HEK293 (cell line): ENCODE measurements around the gene WRAP73.

Source experiments
- CTCF ChIA-PET: fragments of 350-600 bp; formaldehyde crosslinking; extraction: SDS; loops from one replicate; lab custom pipeline; 2021; ENCODE audit warnings: antibody characterized with exemption; lab: Yijun Ruan, JAX
- POLR2A ChIA-PET: fragments of 300-600 bp; formaldehyde crosslinking; extraction: SDS; loops from one replicate; lab custom pipeline; 2020; ENCODE audit warnings: antibody characterized with exemption, inconsistent platforms; lab: Yijun Ruan, JAX
- H3K27ac ChIP-seq: fragments of 200-500 bp; sonication (Bioruptor generic); 2 replicates; pipeline ENCODE4 v1.5.1; 2014; ENCODE audit warnings: low read depth, low read length, control low read depth, inconsistent platforms; ENCODE audit errors: extremely low read depth
- H3K36me3 ChIP-seq, 2 experiments: fragments of 200-500 bp in 1 of 2; sonication (Bioruptor generic) in 1 of 2; 1 replicate in 1 of 2; 2 replicates in 1 of 2; pipeline ENCODE4 v1.5.1; 2014 to 2017; ENCODE audit warnings: inconsistent platforms in 2 of 2, low read length in 2 of 2; ENCODE audit not compliant: control insufficient read depth in 2 of 2, insufficient read depth in 1 of 2
- H3K4me1 ChIP-seq: fragments of 200-500 bp; sonication (Bioruptor generic); 2 replicates; pipeline ENCODE4 v1.5.1; 2014; ENCODE audit warnings: mild to moderate bottlenecking, low read length, inconsistent platforms; ENCODE audit not compliant: control insufficient read depth, insufficient read depth
- H3K4me3 ChIP-seq: 2 replicates; pipeline ENCODE4 v1.5.1; 2011; ENCODE audit warnings: low read depth, mild to moderate bottlenecking, control low read depth, low read length, moderate library complexity
- H3K9me3 ChIP-seq: fragments of 200-500 bp; sonication (Bioruptor generic); 2 replicates; pipeline ENCODE4 v1.5.1; 2014; ENCODE audit warnings: low read depth, low read length, inconsistent platforms; ENCODE audit not compliant: control insufficient read depth, insufficient read depth
- BCL11A ChIP-seq: fragments of 450-650 bp; formaldehyde crosslinking; IDR thresholded peaks from 2 replicates; pipeline ENCODE4 v1.5.1; 2016; ENCODE audit warnings: low read depth, missing biosample characterization, missing genetic modification characterization
- HOXD13 ChIP-seq: sonication (generic); formaldehyde crosslinking; IDR thresholded peaks from 2 replicates; pipeline ENCODE4 v1.8.0; 2022; ENCODE audit warnings: missing genetic modification reagents, borderline replicate concordance
- MEIS1 ChIP-seq: sonication (generic); formaldehyde crosslinking; IDR thresholded peaks from 2 replicates; pipeline ENCODE4 v1.8.1; 2022; ENCODE audit warnings: missing genetic modification reagents, mild to moderate bottlenecking, borderline replicate concordance
- WT1 ChIP-seq: fragments of 450-650 bp; formaldehyde crosslinking; IDR thresholded peaks from 2 replicates; pipeline ENCODE4 v1.5.1; 2016; ENCODE audit warnings: missing biosample characterization, missing genetic modification characterization
- YY2 ChIP-seq: fragments of 450-650 bp; formaldehyde crosslinking; IDR thresholded peaks from 2 replicates; pipeline ENCODE4 v1.5.1; 2016; ENCODE audit warnings: missing biosample characterization, missing genetic modification characterization
- ZFP3 ChIP-seq: fragments of 450-650 bp; formaldehyde crosslinking; IDR thresholded peaks from 2 replicates; pipeline ENCODE4 v1.5.1; 2016; ENCODE audit warnings: low read depth, missing biosample characterization, missing genetic modification characterization
- ZNF221 ChIP-seq: fragments of 450-650 bp; formaldehyde crosslinking; IDR thresholded peaks from 2 replicates; pipeline ENCODE4 v1.5.1; 2017; ENCODE audit warnings: missing biosample characterization, missing genetic modification characterization, borderline replicate concordance
- ZNF23 ChIP-seq: fragments of 450-650 bp; formaldehyde crosslinking; IDR thresholded peaks from 2 replicates; pipeline ENCODE4 v1.5.1; 2016; ENCODE audit warnings: missing biosample characterization, missing genetic modification characterization, borderline replicate concordance
- ZNF404 ChIP-seq: fragments of 450-650 bp; formaldehyde crosslinking; IDR thresholded peaks from 2 replicates; pipeline ENCODE4 v1.5.1; 2017; ENCODE audit warnings: missing biosample characterization, missing genetic modification characterization
- ZNF416 ChIP-seq: fragments of 450-650 bp; formaldehyde crosslinking; IDR thresholded peaks from 2 replicates; pipeline ENCODE4 v1.5.1; 2016; ENCODE audit warnings: missing biosample characterization, missing genetic modification characterization
- ZNF585B ChIP-seq: fragments of 450-650 bp; formaldehyde crosslinking; IDR thresholded peaks from 2 replicates; pipeline ENCODE4 v1.5.1; 2016; ENCODE audit warnings: missing biosample characterization, missing genetic modification characterization
- ZNF596 ChIP-seq: fragments of 450-650 bp; IDR thresholded peaks from 2 replicates; pipeline ENCODE4 v1.5.0; 2018; ENCODE audit warnings: missing biosample characterization, mild to moderate bottlenecking, missing genetic modification characterization, moderate library complexity
- ZNF610 ChIP-seq: fragments of 450-650 bp; formaldehyde crosslinking; IDR thresholded peaks from 2 replicates; pipeline ENCODE4 v1.5.1; 2016; ENCODE audit warnings: missing biosample characterization, missing genetic modification characterization, borderline replicate concordance
- ZNF626 ChIP-seq: fragments of 450-650 bp; sonication (Bioruptor Pico); formaldehyde crosslinking; IDR thresholded peaks from 2 replicates; pipeline ENCODE4 v1.5.1; 2018; ENCODE audit warnings: missing biosample characterization, missing genetic modification characterization, inconsistent platforms
- ZNF658 ChIP-seq: fragments of 450-650 bp; formaldehyde crosslinking; IDR thresholded peaks from 2 replicates; pipeline ENCODE4; 2016; ENCODE audit warnings: missing biosample characterization, missing genetic modification characterization
- ZNF707 ChIP-seq: fragments of 450-650 bp; formaldehyde crosslinking; IDR thresholded peaks from 2 replicates; pipeline ENCODE4 v1.5.1; 2016; ENCODE audit warnings: missing biosample characterization, missing genetic modification characterization
- ZSCAN16 ChIP-seq: fragments of 450-650 bp; formaldehyde crosslinking; IDR thresholded peaks from 2 replicates; pipeline ENCODE4 v1.5.1; 2016; ENCODE audit warnings: missing biosample characterization, missing genetic modification characterization
- TF ChIP-seq, protein P1 (sequence below): fragments of 450-650 bp; formaldehyde crosslinking; IDR thresholded peaks from 2 replicates; pipeline ENCODE4 v1.5.1; 2016; ENCODE audit warnings: missing biosample characterization, missing genetic modification characterization
- TF ChIP-seq, protein P2 (sequence below): fragments of 450-650 bp; formaldehyde crosslinking; IDR thresholded peaks from 2 replicates; pipeline ENCODE4 v1.5.1; 2016; ENCODE audit warnings: missing biosample characterization, missing genetic modification characterization
- TF ChIP-seq, protein P3 (sequence below): fragments of 450-650 bp; formaldehyde crosslinking; IDR thresholded peaks from 2 replicates; pipeline ENCODE4 v1.5.1; 2016; ENCODE audit warnings: missing biosample characterization, missing genetic modification characterization
- TF ChIP-seq, protein P4 (sequence below): fragments of 450-650 bp; formaldehyde crosslinking; IDR thresholded peaks from 2 replicates; pipeline ENCODE4 v1.5.1; 2016; ENCODE audit warnings: missing biosample characterization, missing genetic modification characterization

Gene WRAP73

DNA sequence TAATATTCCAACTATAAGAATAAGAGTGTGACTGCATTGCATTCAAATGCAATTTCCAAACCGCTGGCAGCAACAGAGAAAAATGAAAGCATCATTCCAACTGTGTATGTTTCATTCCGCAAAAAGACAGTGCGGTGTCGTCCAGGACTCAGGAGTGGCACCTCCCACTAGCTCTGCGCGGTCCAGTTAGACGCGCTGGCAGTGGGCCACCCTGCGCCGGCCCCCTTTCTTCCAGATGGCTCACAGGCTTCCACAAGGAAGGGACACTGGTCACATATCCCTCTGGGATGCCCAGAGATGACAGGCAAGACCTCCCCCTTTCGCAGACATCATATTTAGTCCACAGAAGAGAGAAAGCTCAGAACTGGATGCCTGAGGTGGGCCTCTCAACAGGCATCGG, 11.9 kb downstream of the WRAP73 start (continued):
- TF ChIP-seq, protein P1, sequence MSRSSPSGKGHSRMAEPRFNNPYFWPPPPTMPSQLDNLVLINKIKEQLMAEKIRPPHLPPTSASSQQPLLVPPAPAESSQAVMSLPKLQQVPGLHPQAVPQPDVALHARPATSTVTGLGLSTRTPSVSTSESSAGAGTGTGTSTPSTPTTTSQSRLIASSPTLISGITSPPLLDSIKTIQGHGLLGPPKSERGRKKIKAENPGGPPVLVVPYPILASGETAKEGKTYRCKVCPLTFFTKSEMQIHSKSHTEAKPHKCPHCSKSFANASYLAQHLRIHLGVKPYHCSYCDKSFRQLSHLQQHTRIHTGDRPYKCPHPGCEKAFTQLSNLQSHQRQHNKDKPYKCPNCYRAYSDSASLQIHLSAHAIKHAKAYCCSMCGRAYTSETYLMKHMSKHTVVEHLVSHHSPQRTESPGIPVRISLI: no peak
- TF ChIP-seq ZNF585B (tag by site-specific recombination): no peak

DNA sequence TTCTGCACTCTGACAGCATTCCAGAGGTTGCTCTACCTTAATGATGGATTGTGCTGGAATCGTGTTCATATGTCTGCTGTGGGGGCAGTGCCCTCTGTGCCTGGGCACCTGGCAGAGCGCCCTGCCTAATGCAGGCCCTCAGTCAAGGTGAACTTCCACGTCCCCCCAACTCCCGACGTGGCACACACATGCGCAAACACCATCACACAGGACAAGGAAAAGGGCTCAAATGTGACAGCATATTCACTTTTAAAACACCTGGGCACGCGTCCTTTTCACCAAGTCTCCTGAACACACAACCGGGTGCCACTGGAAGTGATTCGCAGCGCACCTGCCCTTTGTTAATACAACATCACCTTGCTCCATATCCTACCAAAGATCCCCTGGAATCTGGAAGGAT, 13.4 kb downstream of the WRAP73 start:
- Histone ChIP-seq H3K36me3 (peaks cover 4 to 100% of the 10 kb centered on the region in 2 experiments; a peak in 2 of 3 replicates), H3K9me3 (no peaks in the 10 kb centered on the region), H3K4me3 (no peak overlapping the region), H3K27ac (no peak overlapping the region), H3K4me1 (no peaks in the 10 kb centered on the region)
- no peak for TF ChIP-seq ZNF610 (tag by site-specific recombination)
- no peak for TF ChIP-seq ZNF707 (tag by site-specific recombination)
- TF ChIP-seq, protein P2, sequence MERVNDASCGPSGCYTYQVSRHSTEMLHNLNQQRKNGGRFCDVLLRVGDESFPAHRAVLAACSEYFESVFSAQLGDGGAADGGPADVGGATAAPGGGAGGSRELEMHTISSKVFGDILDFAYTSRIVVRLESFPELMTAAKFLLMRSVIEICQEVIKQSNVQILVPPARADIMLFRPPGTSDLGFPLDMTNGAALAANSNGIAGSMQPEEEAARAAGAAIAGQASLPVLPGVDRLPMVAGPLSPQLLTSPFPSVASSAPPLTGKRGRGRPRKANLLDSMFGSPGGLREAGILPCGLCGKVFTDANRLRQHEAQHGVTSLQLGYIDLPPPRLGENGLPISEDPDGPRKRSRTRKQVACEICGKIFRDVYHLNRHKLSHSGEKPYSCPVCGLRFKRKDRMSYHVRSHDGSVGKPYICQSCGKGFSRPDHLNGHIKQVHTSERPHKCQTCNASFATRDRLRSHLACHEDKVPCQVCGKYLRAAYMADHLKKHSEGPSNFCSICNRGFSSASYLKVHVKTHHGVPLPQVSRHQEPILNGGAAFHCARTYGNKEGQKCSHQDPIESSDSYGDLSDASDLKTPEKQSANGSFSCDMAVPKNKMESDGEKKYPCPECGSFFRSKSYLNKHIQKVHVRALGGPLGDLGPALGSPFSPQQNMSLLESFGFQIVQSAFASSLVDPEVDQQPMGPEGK: no peak
- no peak for TF ChIP-seq YY2
- TF ChIP-seq ZSCAN16 (tag by site-specific recombination): no peak
- no peak for TF ChIP-seq ZNF23 (tag by site-specific recombination)
- no peak for TF ChIP-seq ZNF596 (tag by site-specific recombination)
- CTCF ChIA-PET: no interaction called here
- POLR2A ChIA-PET: no interaction called here

DNA sequence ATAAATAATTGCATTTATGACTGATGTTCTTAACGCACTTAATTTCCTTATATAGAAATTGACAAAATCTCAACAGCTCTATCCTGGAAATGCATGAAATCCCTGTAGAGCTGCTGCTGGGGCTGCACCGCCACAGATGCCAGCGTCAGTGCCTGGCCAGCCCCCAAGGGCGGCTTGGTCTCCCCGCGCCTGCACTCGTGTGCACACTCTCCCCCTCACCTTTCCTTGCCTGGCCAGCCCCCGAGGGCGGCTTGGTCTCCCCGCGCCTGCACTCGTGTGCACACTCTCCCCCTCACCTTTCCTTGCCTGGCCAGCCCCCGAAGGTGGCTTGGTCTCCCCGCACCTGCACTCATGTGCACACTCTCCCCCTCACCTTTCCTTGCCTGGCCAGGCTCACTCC, 13.8 kb downstream of the WRAP73 start:
- Histone ChIP-seq H3K36me3 (peaks cover 4 to 100% of the 10 kb centered on the region in 2 experiments; a peak in 2 of 3 replicates), H3K27ac (no peak overlapping the region)
- CTCF ChIA-PET: no interaction called here
- TF ChIP-seq ZFP3 (no peak), ZNF626 (no peak), ZNF404 (tag by site-specific recombination) (no peak), HOXD13 (CRISPR knock-in tag) (no peak), WT1 (tag by site-specific recombination) (no peak), ZNF658 (tag by site-specific recombination) (no peak), BCL11A (no peak), ZNF221 (tag by site-specific recombination) (no peak), ZNF416 (tag by site-specific recombination) (no peak), MEIS1 (CRISPR knock-in tag) (no peak)
- TF ChIP-seq, protein P3, sequence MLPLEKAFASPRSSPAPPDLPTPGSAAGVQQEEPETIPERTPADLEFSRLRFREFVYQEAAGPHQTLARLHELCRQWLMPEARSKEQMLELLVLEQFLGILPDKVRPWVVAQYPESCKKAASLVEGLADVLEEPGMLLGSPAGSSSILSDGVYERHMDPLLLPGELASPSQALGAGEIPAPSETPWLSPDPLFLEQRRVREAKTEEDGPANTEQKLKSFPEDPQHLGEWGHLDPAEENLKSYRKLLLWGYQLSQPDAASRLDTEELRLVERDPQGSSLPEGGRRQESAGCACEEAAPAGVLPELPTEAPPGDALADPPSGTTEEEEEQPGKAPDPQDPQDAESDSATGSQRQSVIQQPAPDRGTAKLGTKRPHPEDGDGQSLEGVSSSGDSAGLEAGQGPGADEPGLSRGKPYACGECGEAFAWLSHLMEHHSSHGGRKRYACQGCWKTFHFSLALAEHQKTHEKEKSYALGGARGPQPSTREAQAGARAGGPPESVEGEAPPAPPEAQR (tag by site-specific recombination): no peak
- TF ChIP-seq, protein P4, sequence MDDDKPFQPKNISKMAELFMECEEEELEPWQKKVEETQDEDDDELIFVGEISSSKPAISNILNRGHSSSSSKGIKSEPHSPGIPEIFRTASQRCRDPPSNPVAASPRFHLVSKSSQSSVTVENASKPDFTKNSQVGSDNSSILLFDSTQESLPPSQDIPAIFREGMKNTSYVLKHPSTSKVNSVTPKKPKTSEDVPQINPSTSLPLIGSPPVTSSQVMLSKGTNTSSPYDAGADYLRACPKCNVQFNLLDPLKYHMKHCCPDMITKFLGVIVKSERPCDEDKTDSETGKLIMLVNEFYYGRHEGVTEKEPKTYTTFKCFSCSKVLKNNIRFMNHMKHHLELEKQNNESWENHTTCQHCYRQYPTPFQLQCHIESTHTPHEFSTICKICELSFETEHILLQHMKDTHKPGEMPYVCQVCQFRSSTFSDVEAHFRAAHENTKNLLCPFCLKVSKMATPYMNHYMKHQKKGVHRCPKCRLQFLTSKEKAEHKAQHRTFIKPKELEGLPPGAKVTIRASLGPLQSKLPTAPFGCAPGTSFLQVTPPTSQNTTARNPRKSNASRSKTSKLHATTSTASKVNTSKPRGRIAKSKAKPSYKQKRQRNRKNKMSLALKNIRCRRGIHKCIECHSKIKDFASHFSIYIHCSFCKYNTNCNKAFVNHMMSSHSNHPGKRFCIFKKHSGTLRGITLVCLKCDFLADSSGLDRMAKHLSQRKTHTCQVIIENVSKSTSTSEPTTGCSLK (tag by site-specific recombination): no peak
- TF ChIP-seq, all 188 proteins: peak for 0
- Histone ChIP-seq H3K4me1 (no peaks in the 10 kb centered on the region), H3K9me3 (no peaks in the 10 kb centered on the region), H3K4me3 (no peak overlapping the region)
- POLR2A ChIA-PET: no interaction called here
